ENCODE results near the gene LMNTD2. TPM values are rescaled to one million over a fixed set of nuclear protein-coding genes. Genes with fewer than 3 reads are reported as not detected.

The LMNTD2 gene
- total RNA-seq, 2 experiments from 2014 or later, result 0.23 to 1.3 TPM

GRCh38 chr11:535519-536454 is 24.8 kb downstream of the LMNTD2 start, which contains the start of gene HRAS:
Gene HRAS (minus strand): TSS chr11:535576.
- peaks cover 4% of the 10 kb centered on the region for H3K36me3 Mint-ChIP-seq
- no peaks in the 10 kb centered on the region for H3K9me3 Mint-ChIP-seq (ENCODE audit: low read depth)
- ATAC-seq (peak; percentile 88), DNase-seq (peak; percentile 96)
- H3K4me1 Mint-ChIP-seq, result peaks cover 22% of the 10 kb centered on the region
- CTCF ChIA-PET, result interaction anchor here (0.6 to 2.3 kb wide), 19 partner anchors 12 to 275 kb away, joined by 3 to 27 read pairs (median 4); partner anchors contain the start of genes RNH1 and SIGIRR
- H3K4me3 Mint-ChIP-seq, result peak within 1 kb of the TSS; percentile 81
- H3K27me3 Mint-ChIP-seq, result no peaks in the 10 kb centered on the region
- peak within 1 kb of the TSS; percentile 85 for H3K27ac Mint-ChIP-seq

- Mint-ChIP-seq H3K9me3 (ENCODE audit: low read depth) (no peaks in the 10 kb centered on the region), H3K4me3 (no peak overlapping the region), H3K36me3 (peaks cover 4% of the 10 kb centered on the region), H3K27ac (no peak overlapping the region), H3K27me3 (no peaks in the 10 kb centered on the region), H3K4me1 (peaks cover 22% of the 10 kb centered on the region)
- no peak for DNase-seq
- CTCF ChIA-PET, result interaction anchor here (0.8 to 2.3 kb wide), 8 partner anchors 16 to 242 kb away, joined by 3 to 27 read pairs (median 4); no protein-coding TSS in a partner anchor
- ATAC-seq, result no peak
These were observed 25.4 kb downstream of the LMNTD2 start for GRCh38 chr11:535210-535518.

- Mint-ChIP-seq H3K27ac (peak overlapping the region; percentile 68), H3K27me3 (no peaks in the 10 kb centered on the region)
- ATAC-seq, result peak; percentile 3
These were observed 25.9 kb downstream of the LMNTD2 start for GRCh38 chr11:534396-535209.

GRCh38 chr11:533586-534395 is 26.7 kb downstream of the LMNTD2 start:
- CTCF ChIA-PET, result interaction anchor here (1.2 to 4.4 kb wide), 4 partner anchors 12 to 194 kb away, joined by 5 to 26 read pairs (median 11); no protein-coding TSS in a partner anchor
- ATAC-seq, result no peak
- Mint-ChIP-seq H3K9me3 (ENCODE audit: low read depth) (no peaks in the 10 kb centered on the region), H3K27me3 (no peaks in the 10 kb centered on the region), H3K4me1 (peaks cover 22% of the 10 kb centered on the region), H3K27ac (no peak overlapping the region), H3K4me3 (no peak overlapping the region), H3K36me3 (peaks cover 4% of the 10 kb centered on the region)
- DNase-seq, result no peak

More at GRCh38 chr11:534396-535209, 25.9 kb downstream of the LMNTD2 start:
- Mint-ChIP-seq H3K4me3 (peak overlapping the region; percentile 67), H3K36me3 (peaks cover 4% of the 10 kb centered on the region), H3K9me3 (ENCODE audit: low read depth) (no peaks in the 10 kb centered on the region), H3K4me1 (peaks cover 22% of the 10 kb centered on the region)
- no peak for DNase-seq
- CTCF ChIA-PET, result interaction anchor here (1.2 to 4.4 kb wide), 4 partner anchors 13 to 193 kb away, joined by 5 to 26 read pairs (median 11); no protein-coding TSS in a partner anchor

GRCh38 chr11:532986-533585 is 27.5 kb downstream of the LMNTD2 start:
- no peak for DNase-seq
- no peak overlapping the region for H3K27ac Mint-ChIP-seq
- peaks cover 4% of the 10 kb centered on the region for H3K36me3 Mint-ChIP-seq
- H3K9me3 Mint-ChIP-seq (ENCODE audit: low read depth), result no peaks in the 10 kb centered on the region
- H3K4me3 Mint-ChIP-seq, result no peak overlapping the region
- no peak for ATAC-seq
- H3K27me3 Mint-ChIP-seq, result no peaks in the 10 kb centered on the region
- CTCF ChIA-PET, result interaction anchor here (3.6 to 4.4 kb wide), 2 partner anchors 11 to 14 kb away, joined by 13 to 26 read pairs; no protein-coding TSS in a partner anchor
- peaks cover 18% of the 10 kb centered on the region for H3K4me1 Mint-ChIP-seq

GRCh38 chr11:532527-532985 is 28.0 kb downstream of the LMNTD2 start:
- Mint-ChIP-seq H3K36me3 (peaks cover 4% of the 10 kb centered on the region), H3K27ac (no peak overlapping the region), H3K4me3 (no peak overlapping the region), H3K9me3 (ENCODE audit: low read depth) (no peaks in the 10 kb centered on the region), H3K4me1 (peaks cover 13% of the 10 kb centered on the region), H3K27me3 (no peaks in the 10 kb centered on the region)
- CTCF ChIA-PET, result interaction anchor here (3.6 to 4.4 kb wide), 2 partner anchors 11 to 14 kb away, joined by 13 to 26 read pairs; no protein-coding TSS in a partner anchor
- no peak for ATAC-seq
- no peak for DNase-seq

GRCh38 chr11:531919-532526 is 28.5 kb downstream of the LMNTD2 start:
- ATAC-seq (no peak), DNase-seq (no peak)
- Mint-ChIP-seq H3K4me1 (peaks cover 8% of the 10 kb centered on the region), H3K36me3 (peaks cover 4% of the 10 kb centered on the region), H3K27ac (no peak overlapping the region), H3K27me3 (no peaks in the 10 kb centered on the region), H3K4me3 (no peak overlapping the region), H3K9me3 (ENCODE audit: low read depth) (no peaks in the 10 kb centered on the region)
- CTCF ChIA-PET, result interaction anchor here (3.6 to 4.4 kb wide), 2 partner anchors 10 to 13 kb away, joined by 13 to 26 read pairs; no protein-coding TSS in a partner anchor

- H3K27me3 Mint-ChIP-seq, result no peaks in the 10 kb centered on the region
- CTCF ChIA-PET, result interaction anchor here (3.6 to 4.4 kb wide), 2 partner anchors 9 to 13 kb away, joined by 13 to 26 read pairs; no protein-coding TSS in a partner anchor
- H3K36me3 Mint-ChIP-seq, result peaks cover 4% of the 10 kb centered on the region
- no peaks in the 10 kb centered on the region for H3K9me3 Mint-ChIP-seq (ENCODE audit: low read depth)
- no peak overlapping the region for H3K4me3 Mint-ChIP-seq
- DNase-seq (no peak), ATAC-seq (no peak)
- peaks cover 4% of the 10 kb centered on the region for H3K4me1 Mint-ChIP-seq
- no peak overlapping the region for H3K27ac Mint-ChIP-seq
These were observed 29.3 kb downstream of the LMNTD2 start for GRCh38 chr11:530960-531831.

- ATAC-seq, result no peak
- no peaks in the 10 kb centered on the region for H3K9me3 Mint-ChIP-seq (ENCODE audit: low read depth)
- CTCF ChIA-PET, result interaction anchor here (1.0 kb wide), 1 partner anchor 11 kb away, joined by 4 read pairs; no protein-coding TSS in a partner anchor
- H3K36me3 Mint-ChIP-seq, result peaks cover 4% of the 10 kb centered on the region
- DNase-seq, result no peak
- peaks cover 2% of the 10 kb centered on the region for H3K4me1 Mint-ChIP-seq
- H3K4me3 Mint-ChIP-seq, result no peak overlapping the region
- no peak overlapping the region for H3K27ac Mint-ChIP-seq
- H3K27me3 Mint-ChIP-seq, result no peaks in the 10 kb centered on the region
These were observed 30.7 kb downstream of the LMNTD2 start for GRCh38 chr11:529728-530411.

- H3K4me3 Mint-ChIP-seq, result no peak overlapping the region
- ATAC-seq, result no peak
These were observed 31.5 kb downstream of the LMNTD2 start for GRCh38 chr11:528815-529727.

More at GRCh38 chr11:528815-529727, 31.5 kb downstream of the LMNTD2 start:
- no peak for DNase-seq
- Mint-ChIP-seq H3K27me3 (no peaks in the 10 kb centered on the region), H3K36me3 (peaks cover 4% of the 10 kb centered on the region), H3K27ac (no peak overlapping the region), H3K9me3 (ENCODE audit: low read depth) (no peaks in the 10 kb centered on the region), H3K4me1 (peaks cover 2% of the 10 kb centered on the region)
- CTCF ChIA-PET, result interaction anchor here (1.0 kb wide), 1 partner anchor 11 kb away, joined by 4 read pairs; no protein-coding TSS in a partner anchor
